Suprapubic skin (tissue), 3 donors: ENCODE results near the gene TRIO.

Source experiments
- CTCF ChIP-seq, 2 donors: fragments of 200-600 bp in 1 of 2; fragments of 450-650 bp in 1 of 2; sonication (generic) in 1 of 2; IDR thresholded peaks; one replicate each; pipeline ENCODE4 v1.5.1; 2016 to 2019; ENCODE audit warnings: antibody characterized with exemption in 2 of 2, mild to moderate bottlenecking in 1 of 2, moderate library complexity in 1 of 2
- POLR2A ChIP-seq, 2 donors: fragments of 450-650 bp; IDR thresholded peaks; one replicate each; pipeline ENCODE4 v1.6.1; 2017; ENCODE audit warnings: antibody characterized with exemption in 2 of 2, mild to moderate bottlenecking in 2 of 2, moderate library complexity in 2 of 2

- no peak for TF ChIP-seq CTCF (IDR thresholded peaks at IDR 0.05)
- TF ChIP-seq POLR2A (IDR thresholded peaks at IDR 0.05): no peak
Measured at GRCh38 chr5:14188778-14189177, 45.6 kb downstream of the TRIO start.
